Smooth muscle cell of the brain vasculature (primary cell): ENCODE data around the gene RAPGEF5.

ENCODE experiments used
- DNase-seq: peaks from one replicate; pipeline ENCODE4 v3.0.0-alpha.2; 2012; ENCODE audit warnings: low read depth, low spot score

The RAPGEF5 gene

GRCh38 chr7:22377703-22378102 lies 20.7 kb upstream of the RAPGEF5 start:
- no peak for DNase-seq

GRCh38 chr7:22375359-22376048 lies 18.6 kb upstream of the RAPGEF5 start:
- DNase-seq = no peak

- DNase-seq = no peak
Measured at GRCh38 chr7:22373911-22374310, 17.0 kb upstream of the RAPGEF5 start.

GRCh38 chr7:22373388-22373787 lies 16.4 kb upstream of the RAPGEF5 start:
- DNase-seq = no peak

- DNase-seq = no peak
Measured at GRCh38 chr7:22372863-22373262, 15.9 kb upstream of the RAPGEF5 start.

GRCh38 chr7:22371878-22372277 lies 14.9 kb upstream of the RAPGEF5 start:
- no peak for DNase-seq

- DNase-seq = no peak
Measured at GRCh38 chr7:22364900-22365299, 7.9 kb upstream of the RAPGEF5 start.

- DNase-seq = no peak
Measured at GRCh38 chr7:22363756-22364422, 6.9 kb upstream of the RAPGEF5 start.

GRCh38 chr7:22361795-22362194 lies 4.8 kb upstream of the RAPGEF5 start:
- DNase-seq = no peak

GRCh38 chr7:22361320-22361719 lies 4.4 kb upstream of the RAPGEF5 start:
- DNase-seq = no peak

GRCh38 chr7:22358820-22359697 lies 2.1 kb upstream of the RAPGEF5 start:
- no peak for DNase-seq

GRCh38 chr7:22357311-22358175 lies 589 bp upstream of the RAPGEF5 start:
- DNase-seq = peak; percentile 15

GRCh38 chr7:22356010-22356691 lies 803 bp downstream of the RAPGEF5 start:
- no peak for DNase-seq

- no peak for DNase-seq
Measured at GRCh38 chr7:22355620-22356009, 1.3 kb downstream of the RAPGEF5 start.

GRCh38 chr7:22354462-22354861 lies 2.5 kb downstream of the RAPGEF5 start:
- DNase-seq = no peak

- DNase-seq = no peak
Measured at GRCh38 chr7:22352887-22353286, 4.1 kb downstream of the RAPGEF5 start.

GRCh38 chr7:22351878-22352277 lies 5.1 kb downstream of the RAPGEF5 start:
- no peak for DNase-seq

GRCh38 chr7:22351329-22351692 lies 5.6 kb downstream of the RAPGEF5 start:
- no peak for DNase-seq

- DNase-seq = no peak
Measured at GRCh38 chr7:22350466-22351328, 6.3 kb downstream of the RAPGEF5 start.

- no peak for DNase-seq
Measured at GRCh38 chr7:22348379-22348778, 8.6 kb downstream of the RAPGEF5 start.
